ENCODE results near the gene SLC5A11.
"Not testable (repeated sequence)": the region's sequence is repeated elsewhere in the genome, so short reads cannot be mapped to it uniquely, and the experiment has no call there.

GRCh38 chr16:24812813-24813212 lies 33.0 kb upstream of the SLC5A11 start:
- TF ChIP-seq, protein P1, sequence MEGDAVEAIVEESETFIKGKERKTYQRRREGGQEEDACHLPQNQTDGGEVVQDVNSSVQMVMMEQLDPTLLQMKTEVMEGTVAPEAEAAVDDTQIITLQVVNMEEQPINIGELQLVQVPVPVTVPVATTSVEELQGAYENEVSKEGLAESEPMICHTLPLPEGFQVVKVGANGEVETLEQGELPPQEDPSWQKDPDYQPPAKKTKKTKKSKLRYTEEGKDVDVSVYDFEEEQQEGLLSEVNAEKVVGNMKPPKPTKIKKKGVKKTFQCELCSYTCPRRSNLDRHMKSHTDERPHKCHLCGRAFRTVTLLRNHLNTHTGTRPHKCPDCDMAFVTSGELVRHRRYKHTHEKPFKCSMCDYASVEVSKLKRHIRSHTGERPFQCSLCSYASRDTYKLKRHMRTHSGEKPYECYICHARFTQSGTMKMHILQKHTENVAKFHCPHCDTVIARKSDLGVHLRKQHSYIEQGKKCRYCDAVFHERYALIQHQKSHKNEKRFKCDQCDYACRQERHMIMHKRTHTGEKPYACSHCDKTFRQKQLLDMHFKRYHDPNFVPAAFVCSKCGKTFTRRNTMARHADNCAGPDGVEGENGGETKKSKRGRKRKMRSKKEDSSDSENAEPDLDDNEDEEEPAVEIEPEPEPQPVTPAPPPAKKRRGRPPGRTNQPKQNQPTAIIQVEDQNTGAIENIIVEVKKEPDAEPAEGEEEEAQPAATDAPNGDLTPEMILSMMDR (IDR thresholded peaks at IDR 0.05): not testable (repeated sequence)
- not testable (repeated sequence) for TF ChIP-seq POLR2A (IDR thresholded peaks at IDR 0.05)
